GM19240 (cell line): Measurements from ENCODE around the gene BCO1.
"Not testable (repeated sequence)": the region's sequence is repeated elsewhere in the genome, so short reads cannot be mapped to it uniquely, and the experiment has no call there.

ENCODE experiments used
- DNase-seq: peaks from one replicate; pipeline ENCODE4 v3.0.0; 2011; ENCODE audit warnings: low spot score; ENCODE audit not compliant: insufficient read length

Gene BCO1

DNA sequence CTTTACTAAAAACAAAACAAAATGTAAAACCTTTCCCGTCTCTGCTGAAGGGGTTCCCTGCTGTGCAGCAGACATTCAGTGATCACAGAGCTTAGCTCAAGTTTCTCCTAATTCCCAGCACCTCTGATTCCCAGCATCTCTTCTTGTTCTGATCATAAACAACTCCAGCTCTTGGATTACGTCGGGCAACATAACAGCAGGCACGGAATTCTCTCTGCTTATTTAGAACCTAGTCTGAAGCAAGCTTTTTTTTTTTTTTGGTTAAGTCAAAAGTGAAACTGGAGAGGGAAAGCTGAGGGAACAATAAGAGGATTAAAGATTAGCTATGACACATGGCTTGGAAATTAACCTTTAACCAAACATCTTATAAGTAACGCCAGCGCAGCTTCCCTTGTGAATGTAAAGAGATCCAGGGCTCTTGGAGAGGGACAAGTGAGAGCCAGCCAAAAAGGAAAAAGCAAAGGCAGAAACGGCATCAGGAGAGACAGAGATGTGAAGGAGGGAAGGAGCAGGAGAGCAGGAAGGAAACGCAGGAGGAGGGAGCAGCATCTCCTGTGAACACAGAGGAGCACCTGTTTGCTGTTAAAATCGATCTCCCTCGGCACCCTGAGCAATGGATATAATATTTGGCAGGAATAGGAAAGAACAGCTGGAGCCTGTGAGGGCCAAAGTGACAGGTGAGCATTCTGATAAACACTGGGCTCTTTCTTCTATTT, at the start of gene BCO1:
Gene BCO1 (plus strand): TSS at position 394 of the 716 bp plus-strand sequence. CDS start 220 bp downstream, at position 614.
- DNase-seq: no peak

DNA sequence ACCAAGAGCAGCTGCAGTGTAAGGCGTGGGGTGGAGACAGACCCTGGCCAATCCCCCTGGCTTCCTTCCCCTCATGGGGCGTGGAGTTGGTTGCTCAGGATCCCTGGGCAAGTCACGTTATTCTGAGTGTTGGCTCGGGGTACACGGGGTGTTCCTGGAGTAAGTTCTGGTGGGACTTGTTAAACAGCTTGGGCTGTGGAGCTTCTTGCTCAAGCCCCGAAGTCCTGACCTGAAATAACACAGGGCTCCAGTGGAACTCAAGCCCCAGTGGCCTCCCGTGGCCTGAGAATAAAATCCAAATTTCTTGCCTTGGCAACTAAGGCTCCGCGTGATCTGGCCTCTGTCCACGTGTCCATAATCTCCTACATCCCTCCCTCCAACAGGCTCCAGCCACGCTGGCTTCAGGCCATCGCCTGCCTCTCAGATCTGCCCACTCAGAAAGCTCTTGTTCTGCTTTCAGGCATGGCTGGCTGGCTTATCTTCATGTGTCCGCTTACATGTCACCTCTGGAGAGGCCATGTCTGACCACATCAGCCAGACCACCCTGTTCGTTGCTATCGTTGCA, 49.3 kb upstream of the BCO1 start:
- DNase-seq: no peak

- no peak for DNase-seq
These were observed 47.8 kb upstream of the BCO1 start for GRCh38 chr16:81190667-81191066.

DNA sequence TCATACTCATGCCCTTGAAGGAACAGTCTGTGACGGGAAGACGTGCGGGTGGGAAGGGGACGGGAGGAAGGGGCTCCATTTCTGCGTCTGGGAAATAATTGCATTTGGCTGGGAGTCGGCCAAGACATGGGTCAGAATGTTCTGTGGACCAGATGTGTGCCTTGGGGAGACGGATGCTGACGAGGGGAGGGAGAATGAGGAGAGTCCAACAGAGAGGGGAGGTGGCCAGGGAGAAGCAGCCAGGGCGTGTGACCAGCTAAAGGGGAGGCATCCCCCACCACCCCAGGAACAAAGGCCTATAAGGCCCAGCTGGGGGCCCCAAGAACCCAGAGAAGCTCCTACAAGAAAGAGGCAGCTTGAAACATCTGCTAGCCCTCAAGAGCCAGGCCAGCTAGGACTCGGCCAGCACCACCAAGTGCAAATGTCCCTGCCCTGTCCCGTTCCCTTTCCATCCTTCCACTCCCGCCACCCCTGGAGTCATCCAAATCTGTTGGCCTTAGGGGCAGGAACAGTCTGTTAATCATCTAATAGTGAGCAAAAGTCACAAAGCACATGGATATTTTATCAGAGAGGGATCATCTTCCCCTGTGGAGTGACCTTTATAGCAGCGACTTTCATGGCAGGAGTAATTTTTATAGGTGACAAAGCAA, 42.5 kb upstream of the BCO1 start:
- no peak for DNase-seq

DNA sequence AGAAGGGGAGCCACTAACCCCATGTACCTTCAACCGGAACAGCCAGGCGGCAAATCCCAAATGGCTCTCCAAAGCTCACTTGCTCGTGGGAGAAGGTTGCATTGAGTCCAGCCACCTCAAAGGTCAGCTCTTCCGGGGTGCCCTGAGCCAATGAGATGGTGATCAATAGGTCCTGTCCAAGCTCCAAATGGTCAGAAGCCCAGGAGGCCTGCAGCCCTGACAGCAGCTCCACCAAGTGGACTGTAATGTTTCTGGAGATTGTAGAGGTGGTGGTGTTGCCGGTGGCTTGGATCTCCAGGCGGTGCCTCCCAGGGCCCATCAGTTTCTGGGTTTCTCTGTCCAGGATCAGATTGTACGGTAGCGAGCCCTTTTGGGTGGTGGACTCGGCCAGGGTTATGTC, 39.9 kb upstream of the BCO1 start:
- no peak for DNase-seq

GRCh38 chr16:81201267-81201666, 37.2 kb upstream of the BCO1 start:
- DNase-seq: no peak

- DNase-seq: peak; percentile 50
These were observed 33.5 kb upstream of the BCO1 start for GRCh38 chr16:81204798-81205680.

DNA sequence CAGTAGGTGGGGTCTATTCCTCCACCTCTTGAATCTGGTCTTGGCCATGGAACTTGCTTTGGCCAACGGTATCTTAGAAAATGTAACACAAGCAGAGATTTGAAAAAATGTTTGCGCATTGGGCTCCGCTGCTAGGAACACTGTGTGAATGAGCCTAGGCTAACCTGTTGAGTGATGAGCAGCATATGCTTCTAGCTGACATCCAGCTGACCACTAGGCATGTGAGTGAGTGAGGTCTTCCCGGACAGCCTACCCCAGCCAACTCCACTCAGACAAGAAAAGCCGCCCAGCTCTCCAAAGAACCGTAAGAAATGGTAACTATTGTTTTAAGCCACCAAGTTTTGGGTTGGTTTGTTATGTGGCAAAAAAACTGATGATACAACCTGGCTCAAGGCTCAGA, 31.4 kb upstream of the BCO1 start:
- no peak for DNase-seq

GRCh38 chr16:81210807-81211206, 27.7 kb upstream of the BCO1 start:
- no peak for DNase-seq

DNA sequence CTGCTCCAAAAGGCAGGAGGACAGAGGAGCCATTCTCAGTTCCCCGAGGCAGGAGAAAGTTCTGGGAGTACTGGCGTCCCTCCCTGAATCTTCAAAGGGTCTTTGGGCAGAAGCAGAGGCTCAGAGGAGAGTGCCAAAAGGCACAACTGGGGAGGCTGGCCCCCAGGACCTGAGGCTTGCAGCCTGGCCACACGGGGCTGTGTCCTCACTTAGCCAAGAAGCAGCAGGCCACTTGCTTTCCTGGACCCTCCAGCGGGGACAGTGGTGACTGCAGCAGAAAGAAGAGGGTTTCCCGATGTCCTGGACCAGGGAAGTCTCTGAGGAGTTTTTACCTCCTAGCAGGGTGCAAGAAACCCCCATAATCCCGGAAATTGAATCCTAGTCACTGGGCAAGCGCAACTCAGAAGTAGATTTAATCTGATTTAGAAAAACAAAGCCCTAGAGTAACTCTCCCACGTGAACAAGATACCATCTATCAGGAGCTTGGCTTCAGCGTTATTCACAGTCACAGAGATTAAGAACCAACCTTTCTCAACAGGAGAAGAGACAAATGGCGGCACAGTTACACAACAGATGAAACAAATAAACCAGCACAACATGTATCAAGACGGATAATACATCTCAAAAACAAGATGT, 25.5 kb upstream of the BCO1 start:
- no peak for DNase-seq

GRCh38 chr16:81214745-81215166, 23.7 kb upstream of the BCO1 start:
- DNase-seq: no peak

DNA sequence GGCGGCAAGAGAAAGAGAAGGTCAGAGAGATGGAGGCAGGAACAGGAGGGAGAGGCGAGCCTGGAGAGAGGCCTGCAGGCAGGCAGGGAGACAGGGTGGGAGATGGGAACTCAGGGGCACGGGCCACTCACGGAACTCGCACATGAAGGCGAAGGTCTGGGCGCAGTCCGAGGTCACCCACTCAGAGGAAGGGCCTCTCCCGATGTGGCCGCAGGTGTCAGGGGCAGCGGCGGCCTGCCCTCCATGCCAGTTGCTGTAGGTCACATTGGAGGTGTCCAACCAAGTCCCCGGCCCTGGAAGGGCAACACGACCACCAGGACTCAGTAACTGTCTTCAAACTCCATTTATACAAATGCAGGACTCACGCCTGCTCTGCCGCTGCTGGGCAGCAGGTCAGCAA, 22.4 kb upstream of the BCO1 start:
- DNase-seq: no peak

GRCh38 chr16:81216706-81217105, 21.8 kb upstream of the BCO1 start:
- no peak for DNase-seq

- no peak for DNase-seq
These were observed 19.3 kb upstream of the BCO1 start for GRCh38 chr16:81219151-81219550.

DNA sequence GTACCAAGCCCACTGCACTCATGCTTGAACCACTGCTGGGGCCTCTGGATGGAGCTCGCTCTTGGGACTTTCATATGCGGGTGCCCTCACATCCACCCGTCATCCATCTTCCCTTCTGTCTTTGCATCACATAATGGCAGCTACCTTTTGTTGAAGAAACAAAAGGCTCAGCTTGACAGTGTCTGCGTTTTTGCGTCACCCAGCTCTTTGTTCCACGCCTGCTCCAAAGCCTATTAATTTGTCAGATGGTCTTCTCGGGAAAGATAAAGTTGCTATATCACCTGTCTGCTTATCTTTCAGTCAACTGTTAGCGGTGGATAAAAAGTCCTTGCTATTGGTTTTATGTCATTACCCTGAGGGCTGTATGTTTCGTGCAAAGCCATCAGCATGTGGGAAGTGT, 18.1 kb upstream of the BCO1 start:
- no peak for DNase-seq

- DNase-seq: no peak
These were observed 16.8 kb upstream of the BCO1 start for GRCh38 chr16:81221731-81222130.

DNA sequence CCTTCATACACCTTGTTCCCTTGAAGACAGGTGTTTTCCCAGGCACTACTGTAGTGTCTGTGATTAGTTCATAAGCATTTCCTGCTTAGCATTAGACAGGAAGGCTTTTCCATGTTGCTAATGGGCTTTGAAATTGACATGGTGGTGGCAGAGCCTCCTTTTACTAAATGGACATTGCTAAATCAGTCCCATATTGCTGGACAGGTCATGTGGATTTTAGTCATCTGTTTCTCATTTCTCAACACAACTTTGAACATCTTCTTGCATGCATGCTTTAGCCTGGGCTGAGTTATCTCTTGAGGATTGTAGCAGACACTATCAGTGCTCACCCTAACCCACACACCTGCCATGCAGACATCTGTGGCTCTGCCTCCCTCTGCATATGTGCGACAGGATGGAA, 13.7 kb upstream of the BCO1 start:
- DNase-seq: no peak

GRCh38 chr16:81225697-81226096, 12.8 kb upstream of the BCO1 start:
- not testable (repeated sequence) for DNase-seq

- no peak for DNase-seq
These were observed 10.7 kb upstream of the BCO1 start for GRCh38 chr16:81227785-81228184.

GRCh38 chr16:81229811-81230210, 8.7 kb upstream of the BCO1 start:
- no peak for DNase-seq

DNA sequence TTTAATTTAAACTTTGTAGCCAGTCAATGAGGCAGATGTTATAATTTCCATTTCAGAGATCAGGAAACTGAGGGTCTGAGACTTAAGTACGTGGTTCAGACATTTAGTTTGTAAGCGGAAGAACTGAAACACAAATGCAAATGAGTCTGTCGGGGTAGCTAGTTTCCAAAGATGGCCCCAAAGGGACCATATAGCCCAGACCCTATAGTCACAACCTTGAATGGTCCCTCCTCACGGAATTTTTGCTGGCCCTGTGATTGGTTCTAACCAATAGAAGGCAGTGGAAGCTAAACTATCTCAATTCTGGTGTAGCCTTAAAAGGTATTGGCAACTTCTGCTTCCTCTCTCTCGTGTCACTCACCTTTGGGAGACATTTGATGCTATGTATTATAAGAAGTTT, 7.5 kb upstream of the BCO1 start:
- no peak for DNase-seq
